ENCODE results near the gene DAND5. TPM values are rescaled to one million over a fixed set of nuclear protein-coding genes. Genes with fewer than 3 reads are reported as not detected.
A peak's percentile ranks its signal among the peaks of the same experiment; 100 is the strongest.

Gene DAND5
- total RNA-seq, 1 donor from 2014 or later: not detected

DNA sequence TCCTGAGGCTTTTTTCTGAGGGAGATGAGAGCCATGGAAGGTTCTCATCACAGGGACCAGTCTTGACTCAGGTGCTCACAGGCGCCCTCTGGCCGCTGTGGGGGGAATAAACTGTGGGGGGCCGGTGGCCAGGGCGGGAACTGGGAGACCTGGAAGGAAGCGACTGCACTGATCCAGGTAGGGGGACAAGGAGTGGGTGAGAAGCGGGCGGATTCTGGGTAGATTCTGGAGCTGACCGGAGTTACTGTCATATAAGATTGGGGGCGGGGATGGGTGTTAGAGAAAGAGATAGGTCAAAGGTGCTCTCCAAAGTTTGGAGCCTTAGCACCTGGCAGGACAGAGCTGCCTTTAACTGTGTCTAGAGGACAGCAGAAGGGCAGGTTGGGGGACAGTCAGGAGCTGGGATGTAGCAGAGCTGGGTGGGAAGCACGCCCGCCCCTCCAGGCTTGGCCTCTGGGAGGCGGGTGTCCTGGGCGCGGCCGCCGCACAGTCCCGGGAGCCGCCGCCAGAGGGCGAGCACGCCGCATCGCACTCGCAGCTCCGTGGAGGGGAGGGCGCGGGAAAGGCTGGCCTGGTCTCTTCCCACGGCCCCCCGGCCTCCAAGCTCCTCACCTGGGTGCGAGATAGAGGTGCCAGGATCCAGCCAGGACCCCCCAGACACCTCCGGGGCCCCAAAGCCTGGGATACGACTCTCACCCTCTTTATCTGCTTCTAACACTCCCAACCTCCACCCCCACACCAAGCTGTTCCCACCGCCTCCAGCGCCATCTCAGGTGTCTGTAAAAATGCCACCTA lies 4.2 kb upstream of the DAND5 start:
- peak overlapping the region; percentile 69 for H3K9ac ChIP-seq (ENCODE audit: low read length)
- peak overlapping the region; percentile 92 for H2AFZ ChIP-seq (ENCODE audit: low read depth, low read length)
- no peak for TF ChIP-seq EZH2 (IDR thresholded peaks at IDR 0.05; ENCODE audit: insufficient read depth, low read length)
- TF ChIP-seq, protein P1, sequence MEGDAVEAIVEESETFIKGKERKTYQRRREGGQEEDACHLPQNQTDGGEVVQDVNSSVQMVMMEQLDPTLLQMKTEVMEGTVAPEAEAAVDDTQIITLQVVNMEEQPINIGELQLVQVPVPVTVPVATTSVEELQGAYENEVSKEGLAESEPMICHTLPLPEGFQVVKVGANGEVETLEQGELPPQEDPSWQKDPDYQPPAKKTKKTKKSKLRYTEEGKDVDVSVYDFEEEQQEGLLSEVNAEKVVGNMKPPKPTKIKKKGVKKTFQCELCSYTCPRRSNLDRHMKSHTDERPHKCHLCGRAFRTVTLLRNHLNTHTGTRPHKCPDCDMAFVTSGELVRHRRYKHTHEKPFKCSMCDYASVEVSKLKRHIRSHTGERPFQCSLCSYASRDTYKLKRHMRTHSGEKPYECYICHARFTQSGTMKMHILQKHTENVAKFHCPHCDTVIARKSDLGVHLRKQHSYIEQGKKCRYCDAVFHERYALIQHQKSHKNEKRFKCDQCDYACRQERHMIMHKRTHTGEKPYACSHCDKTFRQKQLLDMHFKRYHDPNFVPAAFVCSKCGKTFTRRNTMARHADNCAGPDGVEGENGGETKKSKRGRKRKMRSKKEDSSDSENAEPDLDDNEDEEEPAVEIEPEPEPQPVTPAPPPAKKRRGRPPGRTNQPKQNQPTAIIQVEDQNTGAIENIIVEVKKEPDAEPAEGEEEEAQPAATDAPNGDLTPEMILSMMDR (IDR thresholded peaks at IDR 0.05; ENCODE audit: insufficient read depth, low read depth, low read length): peak; percentile 42

DNA sequence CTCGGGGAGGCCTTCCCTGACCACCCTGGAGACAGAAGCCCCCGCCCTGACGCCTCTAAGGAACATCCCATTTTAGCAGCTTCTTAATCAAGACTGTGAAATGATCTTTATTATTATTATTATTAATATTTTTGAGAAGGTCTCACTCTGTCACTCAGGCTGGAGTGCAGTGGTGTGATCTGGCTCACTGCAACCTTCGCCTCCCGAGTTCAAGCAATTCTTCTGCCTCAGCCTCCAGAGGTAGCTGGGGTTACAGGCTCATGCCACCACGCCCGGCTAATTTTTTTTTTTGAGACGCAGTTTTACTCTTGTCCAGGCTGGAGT lies 3.6 kb upstream of the DAND5 start:
- H3K9ac ChIP-seq (ENCODE audit: low read length): peak overlapping the region; percentile 69
- no peaks in the 10 kb centered on the region for H3K27me3 ChIP-seq (ENCODE audit: insufficient read depth, low read length)
- Mint-ChIP-seq H3K36me3 (ENCODE audit: low read depth, unreplicated experiment) (no peaks in the 10 kb centered on the region), H3K27me3 (ENCODE audit: low read depth, unreplicated experiment) (peaks cover 11% of the 10 kb centered on the region), H3K4me1 (ENCODE audit: low read depth, unreplicated experiment) (peaks cover 2% of the 10 kb centered on the region), H3K9me3 (ENCODE audit: unreplicated experiment) (no peaks in the 10 kb centered on the region), H3K4me3 (ENCODE audit: unreplicated experiment) (peak overlapping the region; percentile 74), H3K27ac (ENCODE audit: unreplicated experiment) (no peak overlapping the region)
- peak overlapping the region; percentile 94 for H3K4me2 ChIP-seq (ENCODE audit: low read length)
- DNase-seq (ENCODE audit: low read depth) (no peak), FAIRE-seq (no peak)
- H3K4me3 ChIP-seq (ENCODE audit: insufficient read depth, low read depth, low read length): no peak overlapping the region
- no peaks in the 10 kb centered on the region for H3K4me1 ChIP-seq (ENCODE audit: insufficient read depth, low read length)
- no peak for TF ChIP-seq EZH2 (IDR thresholded peaks at IDR 0.05; ENCODE audit: insufficient read depth, low read length)
- TF ChIP-seq, protein P1 (IDR thresholded peaks at IDR 0.05; ENCODE audit: insufficient read depth, low read depth, low read length): no peak
- H3K9me3 ChIP-seq (ENCODE audit: insufficient read depth, low read depth, low read length): no peaks in the 10 kb centered on the region
- H2AFZ ChIP-seq (ENCODE audit: low read depth, low read length): peak overlapping the region; percentile 92
- H4K20me1 ChIP-seq (ENCODE audit: insufficient read depth, low read length): no peaks in the 10 kb centered on the region
- H3K36me3 ChIP-seq (ENCODE audit: insufficient read depth, low read length): no peaks in the 10 kb centered on the region
- H3K79me2 ChIP-seq (ENCODE audit: insufficient read depth, low read length): no peaks in the 10 kb centered on the region
- H3K27ac ChIP-seq (ENCODE audit: low read depth, low read length): peak overlapping the region; percentile 43

More for the DNA sequence above, 4.2 kb upstream of the DAND5 start:
- Mint-ChIP-seq H3K27ac (ENCODE audit: unreplicated experiment) (peak overlapping the region; percentile 86), H3K9me3 (ENCODE audit: unreplicated experiment) (no peaks in the 10 kb centered on the region), H3K4me1 (ENCODE audit: low read depth, unreplicated experiment) (peaks cover 2% of the 10 kb centered on the region), H3K4me3 (ENCODE audit: unreplicated experiment) (peak overlapping the region; percentile 84), H3K36me3 (ENCODE audit: low read depth, unreplicated experiment) (no peaks in the 10 kb centered on the region), H3K27me3 (ENCODE audit: low read depth, unreplicated experiment) (peaks cover 7% of the 10 kb centered on the region)
- no peaks in the 10 kb centered on the region for H3K4me1 ChIP-seq (ENCODE audit: insufficient read depth, low read length)
- no peak for FAIRE-seq
- H3K36me3 ChIP-seq (ENCODE audit: insufficient read depth, low read length): no peaks in the 10 kb centered on the region
- no peaks in the 10 kb centered on the region for H3K9me3 ChIP-seq (ENCODE audit: insufficient read depth, low read depth, low read length)
- H3K79me2 ChIP-seq (ENCODE audit: insufficient read depth, low read length): no peaks in the 10 kb centered on the region
- H3K4me2 ChIP-seq (ENCODE audit: low read length): peak overlapping the region; percentile 94
- DNase-seq (ENCODE audit: low read depth): no peak
- H3K4me3 ChIP-seq (ENCODE audit: insufficient read depth, low read depth, low read length): peak overlapping the region; percentile 58
- H4K20me1 ChIP-seq (ENCODE audit: insufficient read depth, low read length): no peaks in the 10 kb centered on the region
- H3K27me3 ChIP-seq (ENCODE audit: insufficient read depth, low read length): no peaks in the 10 kb centered on the region
- H3K27ac ChIP-seq (ENCODE audit: low read depth, low read length): peak overlapping the region; percentile 43

DNA sequence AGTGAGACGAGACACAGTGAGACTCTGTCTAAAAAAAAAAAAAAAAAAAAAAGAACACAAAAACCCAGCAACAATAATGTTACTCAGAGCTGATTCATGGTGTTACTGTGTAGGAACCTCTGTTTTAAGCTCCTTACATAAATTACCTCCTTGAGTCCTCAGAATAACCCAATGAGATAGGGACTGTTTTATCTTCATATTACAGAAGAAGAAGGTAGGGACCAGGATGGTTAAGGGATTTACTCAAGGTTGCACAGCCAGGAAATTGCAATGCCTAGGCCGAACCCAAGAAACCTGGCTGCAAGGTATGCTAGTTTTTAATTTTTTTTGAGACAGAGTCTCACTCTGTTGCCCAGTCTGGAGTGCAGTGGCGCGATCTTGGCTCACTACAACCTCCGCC lies 1.5 kb upstream of the DAND5 start:
- FAIRE-seq: no peak
- H3K4me1 ChIP-seq (ENCODE audit: insufficient read depth, low read length): no peaks in the 10 kb centered on the region
- H3K9me3 ChIP-seq (ENCODE audit: insufficient read depth, low read depth, low read length): no peaks in the 10 kb centered on the region
- no peaks in the 10 kb centered on the region for H4K20me1 ChIP-seq (ENCODE audit: insufficient read depth, low read length)
- Mint-ChIP-seq H3K4me1 (ENCODE audit: low read depth, unreplicated experiment) (peaks cover 2% of the 10 kb centered on the region), H3K27me3 (ENCODE audit: low read depth, unreplicated experiment) (peaks cover 6% of the 10 kb centered on the region), H3K27ac (ENCODE audit: unreplicated experiment) (no peak overlapping the region), H3K4me3 (ENCODE audit: unreplicated experiment) (no peak overlapping the region), H3K9me3 (ENCODE audit: unreplicated experiment) (no peaks in the 10 kb centered on the region), H3K36me3 (ENCODE audit: low read depth, unreplicated experiment) (no peaks in the 10 kb centered on the region)
- H3K9ac ChIP-seq (ENCODE audit: low read length): no peak overlapping the region
- no peak overlapping the region for H3K4me2 ChIP-seq (ENCODE audit: low read length)
- no peaks in the 10 kb centered on the region for H3K79me2 ChIP-seq (ENCODE audit: insufficient read depth, low read length)
- no peaks in the 10 kb centered on the region for H3K27me3 ChIP-seq (ENCODE audit: insufficient read depth, low read length)
- TF ChIP-seq EZH2 (IDR thresholded peaks at IDR 0.05; ENCODE audit: insufficient read depth, low read length): no peak
- TF ChIP-seq, protein P1 (IDR thresholded peaks at IDR 0.05; ENCODE audit: insufficient read depth, low read depth, low read length): no peak
- H2AFZ ChIP-seq (ENCODE audit: low read depth, low read length): no peak overlapping the region
- DNase-seq (ENCODE audit: low read depth): no peak
- no peak overlapping the region for H3K4me3 ChIP-seq (ENCODE audit: insufficient read depth, low read depth, low read length)
- no peaks in the 10 kb centered on the region for H3K36me3 ChIP-seq (ENCODE audit: insufficient read depth, low read length)
- no peak overlapping the region for H3K27ac ChIP-seq (ENCODE audit: low read depth, low read length)

Measured in astrocyte (in vitro differentiated cells and primary cell).